H9 (cell line): Measurements from ENCODE around the gene MUC5B. TPM values are rescaled to one million over a fixed set of nuclear protein-coding genes. Genes with fewer than 3 reads are reported as not detected.
"Not testable (repeated sequence)": the region's sequence is repeated elsewhere in the genome, so short reads cannot be mapped to it uniquely, and the experiment has no call there.

Experiments
- DNase-seq: peaks from one replicate; pipeline ENCODE4 v3.0.0-alpha.2; 2017
- H2AFZ ChIP-seq: one replicate; pipeline ENCODE4 v1.6.1; 2013; ENCODE audit warnings: mild to moderate bottlenecking, low read length, control low read depth, moderate library complexity
- H2AK5ac ChIP-seq: 2 replicates; pipeline ENCODE4 v1.6.1; 2013; ENCODE audit warnings: low read length, control low read depth, mixed read lengths; ENCODE audit not compliant: insufficient read length
- H2BK120ac ChIP-seq: one replicate; pipeline ENCODE4 v1.6.1; 2013; ENCODE audit warnings: low read depth, mild to moderate bottlenecking, low read length, control low read depth, inconsistent platforms; ENCODE audit not compliant: poor library complexity, severe bottlenecking
- H2BK12ac ChIP-seq: 2 replicates; pipeline ENCODE4 v1.6.1; 2013; ENCODE audit warnings: low read length, control low read depth, mixed read lengths, low read depth; ENCODE audit not compliant: insufficient read length
- H2BK15ac ChIP-seq: 2 replicates; pipeline ENCODE4 v1.6.1; 2013; ENCODE audit warnings: low read depth, low read length, control low read depth
- H2BK20ac ChIP-seq: one replicate; pipeline ENCODE4 v1.6.1; 2013; ENCODE audit warnings: low read depth, mild to moderate bottlenecking, low read length, control low read depth, inconsistent platforms; ENCODE audit not compliant: poor library complexity, severe bottlenecking
- H2BK5ac ChIP-seq: 2 replicates; pipeline ENCODE4 v1.6.1; 2013; ENCODE audit warnings: low read length, control low read depth, mixed read lengths; ENCODE audit not compliant: insufficient read length
- H3K14ac ChIP-seq: 2 replicates; pipeline ENCODE4 v1.6.1; 2013; ENCODE audit warnings: low read length, control low read depth; ENCODE audit not compliant: insufficient read depth
- H3K18ac ChIP-seq: 2 replicates; pipeline ENCODE4 v1.6.1; 2013; ENCODE audit warnings: low read depth, mild to moderate bottlenecking, mixed read lengths, low read length, control low read depth; ENCODE audit not compliant: insufficient read length
- H3K23ac ChIP-seq: 2 replicates; pipeline ENCODE4 v1.6.1; 2013; ENCODE audit warnings: low read length, control low read depth, mixed read lengths, low read depth; ENCODE audit not compliant: insufficient read length
- H3K23me2 ChIP-seq: 2 replicates; pipeline ENCODE4 v1.6.1; 2013; ENCODE audit warnings: low read depth, mild to moderate bottlenecking, mixed read lengths, low read length, control low read depth; ENCODE audit not compliant: insufficient read length, poor library complexity, severe bottlenecking
- H3K27ac ChIP-seq: 2 replicates; pipeline ENCODE4 v1.5.1; 2013; ENCODE audit warnings: low read length, control low read depth, mixed read lengths, low read depth; ENCODE audit not compliant: insufficient read length
- H3K27me3 ChIP-seq: 2 replicates; pipeline ENCODE4 v1.6.1; 2013; ENCODE audit warnings: low read length, control low read depth, inconsistent platforms; ENCODE audit not compliant: insufficient read depth
- H3K4ac ChIP-seq: 2 replicates; pipeline ENCODE4 v1.6.1; 2013; ENCODE audit warnings: low read depth, mild to moderate bottlenecking, control low read depth, inconsistent platforms, low read length, moderate library complexity
- H3K4me1 ChIP-seq: 2 replicates; pipeline ENCODE4 v1.6.1; 2013; ENCODE audit warnings: low read length, control low read depth, inconsistent platforms; ENCODE audit not compliant: insufficient read depth
- H3K4me2 ChIP-seq: 2 replicates; pipeline ENCODE4 v1.6.1; 2013; ENCODE audit warnings: low read length, control low read depth, mixed read lengths; ENCODE audit not compliant: insufficient read length, insufficient read depth
- H3K56ac ChIP-seq: 2 replicates; pipeline ENCODE4 v1.6.1; 2013; ENCODE audit warnings: low read depth, mild to moderate bottlenecking, mixed read lengths, low read length, control low read depth; ENCODE audit not compliant: insufficient read length
- H3K79me1 ChIP-seq: 2 replicates; pipeline ENCODE4 v1.6.1; 2013; ENCODE audit warnings: low read depth, mild to moderate bottlenecking, moderate library complexity, low read length, control low read depth, inconsistent platforms; ENCODE audit not compliant: insufficient read depth, poor library complexity, severe bottlenecking
- H3K79me2 ChIP-seq: 2 replicates; pipeline ENCODE4 v1.6.1; 2013; ENCODE audit warnings: low read length, control low read depth, inconsistent platforms; ENCODE audit not compliant: insufficient read depth
- H3K9ac ChIP-seq: 2 replicates; pipeline ENCODE4 v1.6.1; 2013; ENCODE audit warnings: low read length, control low read depth, mixed read lengths; ENCODE audit not compliant: insufficient read length; ENCODE audit errors: extremely low read depth
- H3K9me3 ChIP-seq: one replicate; pipeline ENCODE4 v1.6.1; 2013; ENCODE audit warnings: low read depth, low read length, inconsistent platforms; ENCODE audit not compliant: control insufficient read depth
- H3T11ph ChIP-seq: one replicate; pipeline ENCODE4 v1.6.1; 2013; ENCODE audit warnings: mild to moderate bottlenecking, low read length, control low read depth, inconsistent platforms
- H4K20me1 ChIP-seq: one replicate; pipeline ENCODE4 v1.6.1; 2013; ENCODE audit not compliant: control insufficient read depth, insufficient read length, insufficient read depth
- H4K5ac ChIP-seq: 2 replicates; pipeline ENCODE4 v1.6.1; 2013; ENCODE audit warnings: low read depth, mild to moderate bottlenecking, mixed read lengths, low read length, control low read depth; ENCODE audit not compliant: insufficient read length
- H4K8ac ChIP-seq: replicated peaks from 2 replicates; pipeline ENCODE4 v1.6.1; 2013; ENCODE audit warnings: low read length, control low read depth, mixed read lengths, low read depth; ENCODE audit not compliant: insufficient read length
- H4K91ac ChIP-seq: 2 replicates; pipeline ENCODE4 v1.6.1; 2013; ENCODE audit warnings: low read depth, mild to moderate bottlenecking, moderate library complexity, mixed read lengths, low read length, control low read depth; ENCODE audit not compliant: insufficient read length
- H3K27ac Mint-ChIP-seq, 3 experiments: 2 replicates in 2 of 3; 3 replicates in 1 of 3; pipeline ENCODE4 v1.8.0; 2020 to 2021; ENCODE audit warnings: mixed read lengths in 3 of 3, mild to moderate bottlenecking in 1 of 3, moderate library complexity in 1 of 3
- H3K27me3 Mint-ChIP-seq: 2 replicates; pipeline ENCODE4 v1.8.0; 2021; ENCODE audit warnings: low read depth, mild to moderate bottlenecking, moderate library complexity, mixed read lengths
- H3K36me3 Mint-ChIP-seq, 3 experiments: 2 replicates in 2 of 3; 3 replicates in 1 of 3; pipeline ENCODE4 v1.8.0; 2020 to 2021; ENCODE audit warnings: low read depth in 3 of 3, mixed read lengths in 3 of 3; ENCODE audit not compliant: insufficient read depth in 1 of 3
- H3K4me1 Mint-ChIP-seq, 2 experiments: 2 replicates each; pipeline ENCODE4 v1.8.0; 2020; ENCODE audit warnings: mixed read lengths in 2 of 2
- H3K4me3 Mint-ChIP-seq, 2 experiments: 2 replicates in 1 of 2; 3 replicates in 1 of 2; pipeline ENCODE4 v1.8.0; 2020 to 2021; ENCODE audit warnings: mild to moderate bottlenecking in 2 of 2, mixed read lengths in 2 of 2, moderate library complexity in 1 of 2
- H3K9me3 Mint-ChIP-seq, 2 experiments: 2 replicates in 1 of 2; 3 replicates in 1 of 2; pipeline ENCODE4 v1.8.0; 2020; ENCODE audit warnings: mild to moderate bottlenecking in 2 of 2, mixed read lengths in 2 of 2, moderate library complexity in 1 of 2
- CTCF ChIP-seq: fragments of 200-600 bp; sonication (generic); conservative IDR thresholded peaks from 3 replicates; pipeline ENCODE4 v1.8.0; 2021; ENCODE audit warnings: antibody characterized with exemption, mild to moderate bottlenecking
- WGBS: extraction: QIAGEN DNeasy Blood & Tissue Kit; methylation state at CpG from one replicate; pipeline ENCODE4 v1.1.7; 2013; ENCODE audit warnings: missing lambda C conversion rate, low lambda C conversion rate, mixed read lengths; ENCODE audit not compliant: insufficient read length; ENCODE audit errors: extremely low coverage; 5-methylcytosine and 5-hydroxymethylcytosine counted together
- total RNA-seq: library from RNA; stranded (reverse); gene quantifications from 2 replicates; pipeline ENCODE4 v1.2.1, GENCODE V29; 2021

Gene MUC5B
- total RNA-seq, 1 experiment from 2014 or later: not detected

- H2BK20ac ChIP-seq: no peak overlapping the region
- no peak overlapping the region for H2BK15ac ChIP-seq
- H4K20me1 ChIP-seq: no peaks in the 10 kb centered on the region
- no peak overlapping the region for H2BK5ac ChIP-seq
- no peak overlapping the region for H3K4me3 Mint-ChIP-seq
- no peak overlapping the region for H4K5ac ChIP-seq
- H2AFZ ChIP-seq: no peak overlapping the region
- no peak overlapping the region for H4K91ac ChIP-seq
- no peak overlapping the region for H3K9ac ChIP-seq
- peaks cover 0 to 3% (median 0%) of the 10 kb centered on the region in 3 experiments; a peak in 3 of 7 replicates for H3K36me3 Mint-ChIP-seq
- H2BK12ac ChIP-seq: no peak overlapping the region
- peaks cover 41% of the 10 kb centered on the region in 2 experiments for H3K9me3 Mint-ChIP-seq
- H3K4ac ChIP-seq: no peak overlapping the region
- H2AK5ac ChIP-seq: no peak overlapping the region
- no peak overlapping the region for H3K27ac ChIP-seq
- no peak for TF ChIP-seq CTCF
- no peak overlapping the region for H3K56ac ChIP-seq
- no peaks in the 10 kb centered on the region for H3K27me3 ChIP-seq
- H2BK120ac ChIP-seq: no peak overlapping the region
- no peak for DNase-seq
- H3K9me3 ChIP-seq: peaks cover 8% of the 10 kb centered on the region
- no CpG with 5 or more reads among the region's 2 CpGs for WGBS
- no peak overlapping the region for H3K23ac ChIP-seq
- H3K27ac Mint-ChIP-seq: no peak overlapping the region
- H3K14ac ChIP-seq: no peak overlapping the region
- H3T11ph ChIP-seq: no peak overlapping the region
- H3K27me3 Mint-ChIP-seq: peaks cover 70% of the 10 kb centered on the region
- no peak overlapping the region for H4K8ac ChIP-seq
- H3K18ac ChIP-seq: no peak overlapping the region
- H3K79me1 ChIP-seq: no peaks in the 10 kb centered on the region
- no peaks in the 10 kb centered on the region for H3K79me2 ChIP-seq
- no peaks in the 10 kb centered on the region for H3K4me1 Mint-ChIP-seq
- H3K23me2 ChIP-seq: no peaks in the 10 kb centered on the region
- no peak overlapping the region for H3K4me2 ChIP-seq
- H3K4me1 ChIP-seq: no peaks in the 10 kb centered on the region
These were observed 11.0 kb upstream of the MUC5B start for GRCh38 chr11:1211838-1212237.

GRCh38 chr11:1215826-1216225, 7.0 kb upstream of the MUC5B start:
- H3K56ac ChIP-seq, H2AFZ ChIP-seq, H2AK5ac ChIP-seq, H3K79me1 ChIP-seq, H2BK15ac ChIP-seq, H3K23me2 ChIP-seq, H4K8ac ChIP-seq, H4K20me1 ChIP-seq, H2BK20ac ChIP-seq, H3K9ac ChIP-seq, H3K4me1 ChIP-seq, H3K23ac ChIP-seq, H3T11ph ChIP-seq, H2BK12ac ChIP-seq, H3K27ac Mint-ChIP-seq, DNase-seq, H2BK120ac ChIP-seq, H2BK5ac ChIP-seq, H3K4ac ChIP-seq, H3K27me3 ChIP-seq, H4K91ac ChIP-seq, H3K4me2 ChIP-seq, H3K4me3 Mint-ChIP-seq, H3K18ac ChIP-seq, H3K4me1 Mint-ChIP-seq, H3K27ac ChIP-seq, H4K5ac ChIP-seq, H3K14ac ChIP-seq, H3K36me3 Mint-ChIP-seq, H3K79me2 ChIP-seq, H3K9me3 ChIP-seq: not testable (repeated sequence)
- H3K27me3 Mint-ChIP-seq: peaks cover 66% of the 10 kb centered on the region
- no CpG with 5 or more reads among the region's 8 CpGs for WGBS
- peaks cover 24 to 30% of the 10 kb centered on the region in 2 experiments for H3K9me3 Mint-ChIP-seq
